Adipose tissue (tissue), 3 donors: ENCODE data around the gene POLR3H. TPM values are rescaled to one million over a fixed set of nuclear protein-coding genes. Genes with fewer than 3 reads are reported as not detected.

Experiments used
- H3K27ac ChIP-seq: one replicate; pipeline ENCODE4 v1.5.1; 2013; ENCODE audit warnings: low read depth, low read length
- WGBS, 3 donors: extraction: QIAGEN DNeasy Blood & Tissue Kit; methylation state at CpG; one replicate each; pipeline ENCODE4 v1.1.7; 2013; 5-methylcytosine and 5-hydroxymethylcytosine counted together
- polyA plus RNA-seq, 3 donors: library from polyadenylated mRNA; stranded (reverse); fragments of 200-250 nt; gene quantifications; one replicate each; pipeline ENCODE4 v1.2.3, GENCODE V29; 2013
- donor health status: healthy with polysubstance abuse.
- donor health status: Bipolar disorder and iron deficiency.
- donor health status: healthy.

Gene POLR3H
- polyA plus RNA-seq, 3 donors, result 10.4 to 56.0 (median 28.1) TPM

GRCh38 chr22:41541484-41541883 lies 2.8 kb downstream of the POLR3H start:
- H3K27ac ChIP-seq, result no peak overlapping the region
- WGBS, 3 donors, result 62 to 72% (median 68%) methylated on average over 3 of the region's 3 CpGs

GRCh38 chr22:41540365-41540764 lies 3.9 kb downstream of the POLR3H start:
- 90 to 97% (median 95%) methylated on average over 7 of the region's 7 CpGs for WGBS, 3 donors
- no peak overlapping the region for H3K27ac ChIP-seq

- 89 to 93% (median 91%) methylated on average over 3 of the region's 3 CpGs for WGBS, 3 donors
- H3K27ac ChIP-seq, result no peak overlapping the region
Measured at GRCh38 chr22:41540006-41540315, 4.3 kb downstream of the POLR3H start.

- H3K27ac ChIP-seq, result no peak overlapping the region
- 67 to 83% (median 75%) methylated on average over 13 of the region's 13 CpGs for WGBS, 3 donors
Measured at GRCh38 chr22:41539146-41540005, 4.9 kb downstream of the POLR3H start.

- H3K27ac ChIP-seq, result no peak overlapping the region
- WGBS, 3 donors, result 91 to 94% (median 93%) methylated on average over 8 of the region's 8 CpGs
Measured at GRCh38 chr22:41538583-41538982, 5.7 kb downstream of the POLR3H start.

GRCh38 chr22:41537203-41537602 lies 7.1 kb downstream of the POLR3H start:
- WGBS, 3 donors, result 86 to 92% (median 89%) methylated on average over 3 of the region's 3 CpGs
- no peak overlapping the region for H3K27ac ChIP-seq

GRCh38 chr22:41535244-41535643 lies 9.0 kb downstream of the POLR3H start:
- H3K27ac ChIP-seq, result no peak overlapping the region
- WGBS, 3 donors, result 61 to 92% (median 74%) methylated on average over 5 of the region's 5 CpGs

GRCh38 chr22:41534219-41534618 lies 10.1 kb downstream of the POLR3H start:
- WGBS, 3 donors, result 88 to 94% (median 91%) methylated on average over 8 of the region's 8 CpGs
- no peak overlapping the region for H3K27ac ChIP-seq

- WGBS, 3 donors, result 56 to 66% (median 65%) methylated on average over 19 of the region's 19 CpGs
- no peak overlapping the region for H3K27ac ChIP-seq
Measured at GRCh38 chr22:41532908-41533825, 11.1 kb downstream of the POLR3H start.

GRCh38 chr22:41531715-41532477 lies 12.4 kb downstream of the POLR3H start:
- H3K27ac ChIP-seq, result no peak overlapping the region
- WGBS, 3 donors, result 87 to 91% (median 88%) methylated on average over 17 of the region's 17 CpGs

GRCh38 chr22:41530890-41531714 lies 13.2 kb downstream of the POLR3H start:
- 78 to 87% (median 81%) methylated on average over 18 of the region's 18 CpGs for WGBS, 3 donors

GRCh38 chr22:41528938-41529561 lies 15.2 kb downstream of the POLR3H start:
- WGBS, 3 donors, result 74 to 84% (median 77%) methylated on average over 13 of the region's 13 CpGs
- H3K27ac ChIP-seq, result no peak overlapping the region

More at GRCh38 chr22:41530890-41531714, 13.2 kb downstream of the POLR3H start:
- H3K27ac ChIP-seq, result no peak overlapping the region

GRCh38 chr22:41528132-41528766 lies 16.0 kb downstream of the POLR3H start:
- H3K27ac ChIP-seq, result no peak overlapping the region
- WGBS, 3 donors, result 83 to 86% (median 83%) methylated on average over 16 of the region's 16 CpGs

GRCh38 chr22:41526830-41527799 lies 17.2 kb downstream of the POLR3H start:
- WGBS, 3 donors, result 77 to 80% (median 78%) methylated on average over 32 of the region's 32 CpGs
- no peak overlapping the region for H3K27ac ChIP-seq

- H3K27ac ChIP-seq, result no peak overlapping the region
- WGBS, 3 donors, result 64 to 76% (median 68%) methylated on average over 12 of the region's 12 CpGs
Measured at GRCh38 chr22:41526226-41526829, 17.9 kb downstream of the POLR3H start.
